Stimulated activated CD8-positive, alpha-beta memory T cell treated with anti-CD3 and anti-CD28 coated beads, Interleukin-12 subunit alpha, Interleukin-12 subunit beta, amount 100 ng/mL, for 4 hours (primary cell): Measurements from ENCODE around the gene FCN3.
"Not testable (repeated sequence)": the region's sequence is repeated elsewhere in the genome, so short reads cannot be mapped to it uniquely, and the experiment has no call there.

Experiments
- DNase-seq: peaks from one replicate; pipeline ENCODE4 v3.0.0-alpha.2; 2020; ENCODE audit warnings: low read depth

The FCN3 gene

GRCh38 chr1:27374362-27375086 lies at the start of gene FCN3:
Gene FCN3 (minus strand): TSS chr1:27374824. CDS start chr1:27374818, 6 bp downstream.
- no peak for DNase-seq

GRCh38 chr1:27423709-27424108 lies 49.1 kb upstream of the FCN3 start:
- no peak for DNase-seq

GRCh38 chr1:27418326-27419185 lies 43.9 kb upstream of the FCN3 start:
- no peak for DNase-seq

GRCh38 chr1:27417713-27418112 lies 43.1 kb upstream of the FCN3 start:
- no peak for DNase-seq

GRCh38 chr1:27416387-27417111 lies 41.9 kb upstream of the FCN3 start:
- no peak for DNase-seq

- DNase-seq, result no peak
Measured at GRCh38 chr1:27414091-27414490, 39.5 kb upstream of the FCN3 start.

- no peak for DNase-seq
Measured at GRCh38 chr1:27413004-27413403, 38.4 kb upstream of the FCN3 start.

GRCh38 chr1:27412502-27412901 lies 37.9 kb upstream of the FCN3 start:
- no peak for DNase-seq

GRCh38 chr1:27410709-27411108 lies 36.1 kb upstream of the FCN3 start:
- DNase-seq, result no peak

- no peak for DNase-seq
Measured at GRCh38 chr1:27409669-27410068, 35.0 kb upstream of the FCN3 start.

- no peak for DNase-seq
Measured at GRCh38 chr1:27408151-27408550, 33.5 kb upstream of the FCN3 start.

GRCh38 chr1:27406791-27407190 lies 32.2 kb upstream of the FCN3 start:
- DNase-seq, result not testable (repeated sequence)

GRCh38 chr1:27406362-27406680 lies 31.7 kb upstream of the FCN3 start:
- DNase-seq, result no peak

GRCh38 chr1:27405598-27406361 lies 31.2 kb upstream of the FCN3 start:
- DNase-seq, result not testable (repeated sequence)

- DNase-seq, result no peak
Measured at GRCh38 chr1:27405074-27405473, 30.4 kb upstream of the FCN3 start.

- no peak for DNase-seq
Measured at GRCh38 chr1:27403931-27404330, 29.3 kb upstream of the FCN3 start.

- no peak for DNase-seq
Measured at GRCh38 chr1:27403065-27403726, 28.6 kb upstream of the FCN3 start.

- no peak for DNase-seq
Measured at GRCh38 chr1:27402349-27402754, 27.7 kb upstream of the FCN3 start.

GRCh38 chr1:27400963-27401341 lies 26.3 kb upstream of the FCN3 start:
- no peak for DNase-seq

- no peak for DNase-seq
Measured at GRCh38 chr1:27400082-27400962, 25.7 kb upstream of the FCN3 start.
